Cerebellar cortex (tissue), 1 donor: Measurements from ENCODE around the gene ARHGAP19.

Experiments used
- DNase-seq: peaks from one replicate; pipeline ENCODE4 v3.0.0-alpha.2; 2015; ENCODE audit warnings: low spot score

The ARHGAP19 gene

GRCh38 chr10:97292097-97292861 is at the start of gene ARHGAP19:
Gene ARHGAP19, minus strand, starts transcription at chr10:97292637. Its CDS starts 10 bp downstream, at chr10:97292627.
- DNase-seq = peak; percentile 99

GRCh38 chr10:97341416-97341815 is 49.0 kb upstream of the ARHGAP19 start:
- DNase-seq = no peak

- DNase-seq = no peak
Measured at GRCh38 chr10:97338041-97338440, 45.6 kb upstream of the ARHGAP19 start.

GRCh38 chr10:97336942-97337831 is 44.8 kb upstream of the ARHGAP19 start:
- DNase-seq = peak; percentile 47

- no peak for DNase-seq
Measured at GRCh38 chr10:97336446-97336845, 44.0 kb upstream of the ARHGAP19 start.

GRCh38 chr10:97336006-97336405 is 43.6 kb upstream of the ARHGAP19 start:
- DNase-seq = no peak

- DNase-seq = no peak
Measured at GRCh38 chr10:97335188-97335619, 42.8 kb upstream of the ARHGAP19 start.

- DNase-seq = peak; percentile 88
Measured at GRCh38 chr10:97334370-97335175, 42.1 kb upstream of the ARHGAP19 start, which contains the start of gene FRAT2. Gene FRAT2, minus strand, starts transcription at chr10:97334729. Its CDS starts 157 bp downstream, at chr10:97334572.

GRCh38 chr10:97333601-97334369 is 41.3 kb upstream of the ARHGAP19 start:
- DNase-seq = no peak

- peak; percentile 71 for DNase-seq
Measured at GRCh38 chr10:97333351-97333600, 40.8 kb upstream of the ARHGAP19 start.

GRCh38 chr10:97332591-97333350 is 40.3 kb upstream of the ARHGAP19 start:
- DNase-seq = peak; percentile 82

GRCh38 chr10:97331153-97331703 is 38.8 kb upstream of the ARHGAP19 start:
- DNase-seq = no peak

GRCh38 chr10:97329766-97330165 is 37.3 kb upstream of the ARHGAP19 start:
- DNase-seq = no peak

GRCh38 chr10:97328646-97329453 is 36.4 kb upstream of the ARHGAP19 start:
- DNase-seq = no peak

GRCh38 chr10:97327348-97328294 is 35.2 kb upstream of the ARHGAP19 start:
- DNase-seq = peak; percentile 56

- DNase-seq = no peak
Measured at GRCh38 chr10:97325754-97326153, 33.3 kb upstream of the ARHGAP19 start.

- no peak for DNase-seq
Measured at GRCh38 chr10:97323501-97323900, 31.1 kb upstream of the ARHGAP19 start.

- DNase-seq = no peak
Measured at GRCh38 chr10:97321804-97322190, 29.4 kb upstream of the ARHGAP19 start.
